ENCODE results near the gene COX10.

COX10 gene

GRCh38 chr17:14103836-14104235 lies 34.5 kb downstream of the COX10 start:
- TF ChIP-seq CTCF (IDR thresholded peaks at IDR 0.05; ENCODE audit: low read depth, low read length): no peak
- H3K4me3 ChIP-seq (ENCODE audit: low read depth, low read length): no peak overlapping the region

GRCh38 chr17:14104734-14105133 lies 35.4 kb downstream of the COX10 start:
- TF ChIP-seq CTCF (IDR thresholded peaks at IDR 0.05; ENCODE audit: low read depth, low read length): no peak
- no peak overlapping the region for H3K4me3 ChIP-seq (ENCODE audit: low read depth, low read length)

- H3K4me3 ChIP-seq (ENCODE audit: low read depth, low read length): no peak overlapping the region
- no peak for TF ChIP-seq CTCF (IDR thresholded peaks at IDR 0.05; ENCODE audit: low read depth, low read length)
Observed at GRCh38 chr17:14107889-14108288, 38.6 kb downstream of the COX10 start.

GRCh38 chr17:14112407-14112806 lies 43.1 kb downstream of the COX10 start:
- no peak for TF ChIP-seq CTCF (IDR thresholded peaks at IDR 0.05; ENCODE audit: low read depth, low read length)
- H3K4me3 ChIP-seq (ENCODE audit: low read depth, low read length): no peak overlapping the region

GRCh38 chr17:14113137-14113536 lies 43.8 kb downstream of the COX10 start:
- no peak for TF ChIP-seq CTCF (IDR thresholded peaks at IDR 0.05; ENCODE audit: low read depth, low read length)
- H3K4me3 ChIP-seq (ENCODE audit: low read depth, low read length): no peak overlapping the region

- H3K4me3 ChIP-seq (ENCODE audit: low read depth, low read length): no peak overlapping the region
- no peak for TF ChIP-seq CTCF (IDR thresholded peaks at IDR 0.05; ENCODE audit: low read depth, low read length)
Observed at GRCh38 chr17:14116263-14117024, 47.1 kb downstream of the COX10 start.

GRCh38 chr17:14118951-14119350 lies 49.6 kb downstream of the COX10 start:
- H3K4me3 ChIP-seq (ENCODE audit: low read depth, low read length): no peak overlapping the region

More at GRCh38 chr17:14118951-14119350, 49.6 kb downstream of the COX10 start:
- TF ChIP-seq CTCF (IDR thresholded peaks at IDR 0.05; ENCODE audit: low read depth, low read length): no peak
